DOHH2 (cell line): Measurements from ENCODE around the gene GJA8.

Experiments
- H3F3A ChIP-seq: fragments of 200-600 bp; sonication (generic), shearing (Covaris generic); 2 replicates; pipeline ENCODE4 v1.6.0; 2016; ENCODE audit warnings: antibody characterized with exemption, mild to moderate bottlenecking; ENCODE audit not compliant: control insufficient read depth, insufficient read depth
- H3K27ac ChIP-seq: fragments of 200-600 bp; sonication (generic); 2 replicates; pipeline ENCODE4 v1.5.1; 2014; ENCODE audit warnings: low read depth, mild to moderate bottlenecking, low read length, moderate library complexity
- H3K27me3 ChIP-seq: fragments of 200-600 bp; sonication (generic); 2 replicates; pipeline ENCODE4 v1.6.1; 2014; ENCODE audit warnings: mild to moderate bottlenecking, low read length, mixed read lengths; ENCODE audit not compliant: control insufficient read depth
- H3K36me3 ChIP-seq: fragments of 200-600 bp; sonication (generic); 2 replicates; pipeline ENCODE4 v1.6.1; 2014; ENCODE audit warnings: mild to moderate bottlenecking, low read length, moderate library complexity, mixed read lengths; ENCODE audit not compliant: control insufficient read depth
- H3K4me1 ChIP-seq: fragments of 200-600 bp; sonication (generic); 2 replicates; pipeline ENCODE4 v1.6.1; 2014; ENCODE audit warnings: mild to moderate bottlenecking, low read length, mixed read lengths; ENCODE audit not compliant: control insufficient read depth
- H3K4me2 ChIP-seq: fragments of 200-600 bp; sonication (generic); 2 replicates; pipeline ENCODE4 v1.6.0; 2014; ENCODE audit warnings: mild to moderate bottlenecking, low read length, moderate library complexity
- H3K4me3 ChIP-seq: fragments of 200-600 bp; sonication (generic); 2 replicates; pipeline ENCODE4 v1.5.1; 2014; ENCODE audit warnings: mild to moderate bottlenecking, low read length, mixed read lengths
- H3K79me2 ChIP-seq: fragments of 200-600 bp; sonication (generic); 2 replicates; pipeline ENCODE4 v1.6.1; 2014; ENCODE audit warnings: mild to moderate bottlenecking, low read length, mixed read lengths; ENCODE audit not compliant: control insufficient read depth
- H3K9me2 ChIP-seq: fragments of 200-600 bp; sonication (generic); replicated peaks from 2 replicates; pipeline ENCODE4 v1.6.1; 2014; ENCODE audit warnings: mild to moderate bottlenecking, low read length, mixed read lengths; ENCODE audit not compliant: control insufficient read depth
- H3K9me3 ChIP-seq: fragments of 200-600 bp; sonication (generic); 2 replicates; pipeline ENCODE4 v1.6.1; 2014; ENCODE audit warnings: antibody characterized with exemption, low read length, mixed read lengths; ENCODE audit not compliant: control insufficient read depth, insufficient read depth
- H4K20me1 ChIP-seq: fragments of 200-600 bp; sonication (generic); 2 replicates; pipeline ENCODE4 v1.6.0; 2014; ENCODE audit warnings: low read depth, mild to moderate bottlenecking, antibody characterized with exemption, low read length, moderate library complexity; ENCODE audit not compliant: control insufficient read depth, insufficient read depth
- CTCF ChIP-seq: fragments of 200-600 bp; sonication (generic); IDR thresholded peaks from one replicate; pipeline ENCODE4 v1.5.1; 2014; ENCODE audit warnings: antibody characterized with exemption, mild to moderate bottlenecking, low read depth, low read length; ENCODE audit not compliant: poor library complexity, severe bottlenecking
- EZH2phosphoT487 ChIP-seq: fragments of 200-600 bp; sonication (generic); IDR thresholded peaks from 2 replicates; pipeline ENCODE4 v1.6.1; 2017; ENCODE audit warnings: borderline replicate concordance, mild to moderate bottlenecking, antibody characterized with exemption, low read length, moderate library complexity, mixed read lengths

The GJA8 gene

DNA sequence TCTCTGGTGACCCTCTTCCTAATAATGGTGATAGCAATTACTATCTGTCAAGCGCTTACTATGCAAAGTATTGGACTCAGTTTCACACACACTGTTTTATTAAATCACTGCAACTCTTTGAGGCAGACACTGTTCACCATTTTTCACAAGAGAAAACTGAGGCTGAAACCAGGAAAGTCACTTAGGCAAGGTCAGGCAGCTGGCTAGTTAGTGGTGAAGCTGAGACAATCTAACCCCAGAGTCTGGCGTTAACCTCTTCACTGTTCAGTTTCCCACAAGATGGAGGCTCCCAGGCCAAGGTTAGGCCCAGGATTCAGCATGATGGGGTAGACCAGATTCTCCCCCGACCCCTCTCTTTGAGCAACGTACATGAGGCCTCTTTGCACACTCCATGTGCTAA, 4.8 kb upstream of the GJA8 start:
- Histone ChIP-seq H3K36me3 (no peaks in the 10 kb centered on the region), H3K27ac (no peak overlapping the region), H4K20me1 (no peaks in the 10 kb centered on the region), H3K4me2 (no peak overlapping the region), H3K4me1 (no peaks in the 10 kb centered on the region), H3K9me3 (no peaks in the 10 kb centered on the region), H3F3A (no peaks in the 10 kb centered on the region), H3K79me2 (no peaks in the 10 kb centered on the region), H3K27me3 (no peaks in the 10 kb centered on the region), H3K4me3 (no peak overlapping the region), H3K9me2 (no peaks in the 10 kb centered on the region)
- TF ChIP-seq CTCF (no peak), EZH2phosphoT487 (no peak)

- H3K4me3 ChIP-seq, result no peak overlapping the region
- no peak overlapping the region for H3K27ac ChIP-seq
- no peaks in the 10 kb centered on the region for H3K36me3 ChIP-seq
- H3K27me3 ChIP-seq, result peaks cover 3% of the 10 kb centered on the region; the same call in 1 of the 2 replicates
- no peaks in the 10 kb centered on the region for H3F3A ChIP-seq
- no peaks in the 10 kb centered on the region for H3K9me3 ChIP-seq
- no peaks in the 10 kb centered on the region for H3K9me2 ChIP-seq
- H3K4me1 ChIP-seq, result no peaks in the 10 kb centered on the region
- H4K20me1 ChIP-seq, result no peaks in the 10 kb centered on the region
- H3K79me2 ChIP-seq, result no peaks in the 10 kb centered on the region
- no peak for TF ChIP-seq EZH2phosphoT487
- TF ChIP-seq CTCF, result no peak
- no peak overlapping the region for H3K4me2 ChIP-seq
Measured at GRCh38 chr1:147904726-147905125, 2.1 kb downstream of the GJA8 start.

GRCh38 chr1:147907786-147908509, 5.4 kb downstream of the GJA8 start:
- no peak for TF ChIP-seq CTCF
- no peak for TF ChIP-seq EZH2phosphoT487
- Histone ChIP-seq H3K4me1 (no peaks in the 10 kb centered on the region), H3F3A (no peaks in the 10 kb centered on the region), H4K20me1 (no peaks in the 10 kb centered on the region), H3K27ac (no peak overlapping the region), H3K4me2 (no peak overlapping the region), H3K36me3 (no peaks in the 10 kb centered on the region), H3K9me3 (no peaks in the 10 kb centered on the region), H3K27me3 (peaks cover 11% of the 10 kb centered on the region; the same call in 1 of the 2 replicates), H3K4me3 (no peak overlapping the region), H3K79me2 (no peaks in the 10 kb centered on the region), H3K9me2 (no peaks in the 10 kb centered on the region)
